ENCODE measurements around the gene RPTOR.

- TF ChIP-seq, protein P1, sequence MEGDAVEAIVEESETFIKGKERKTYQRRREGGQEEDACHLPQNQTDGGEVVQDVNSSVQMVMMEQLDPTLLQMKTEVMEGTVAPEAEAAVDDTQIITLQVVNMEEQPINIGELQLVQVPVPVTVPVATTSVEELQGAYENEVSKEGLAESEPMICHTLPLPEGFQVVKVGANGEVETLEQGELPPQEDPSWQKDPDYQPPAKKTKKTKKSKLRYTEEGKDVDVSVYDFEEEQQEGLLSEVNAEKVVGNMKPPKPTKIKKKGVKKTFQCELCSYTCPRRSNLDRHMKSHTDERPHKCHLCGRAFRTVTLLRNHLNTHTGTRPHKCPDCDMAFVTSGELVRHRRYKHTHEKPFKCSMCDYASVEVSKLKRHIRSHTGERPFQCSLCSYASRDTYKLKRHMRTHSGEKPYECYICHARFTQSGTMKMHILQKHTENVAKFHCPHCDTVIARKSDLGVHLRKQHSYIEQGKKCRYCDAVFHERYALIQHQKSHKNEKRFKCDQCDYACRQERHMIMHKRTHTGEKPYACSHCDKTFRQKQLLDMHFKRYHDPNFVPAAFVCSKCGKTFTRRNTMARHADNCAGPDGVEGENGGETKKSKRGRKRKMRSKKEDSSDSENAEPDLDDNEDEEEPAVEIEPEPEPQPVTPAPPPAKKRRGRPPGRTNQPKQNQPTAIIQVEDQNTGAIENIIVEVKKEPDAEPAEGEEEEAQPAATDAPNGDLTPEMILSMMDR (IDR thresholded peaks at IDR 0.05; ENCODE audit: extremely low read depth in 1 of 2, insufficient read depth in 1 of 2, low read depth in 1 of 2, low read length in 2 of 2), result no peak
- TF ChIP-seq MYC (IDR thresholded peaks at IDR 0.05; ENCODE audit: low read depth, low read length) (no peak), EZH2 (IDR thresholded peaks at IDR 0.05; ENCODE audit: borderline replicate concordance, low read depth, low read length, severe bottlenecking) (no peak), POLR2AphosphoS5 (IDR thresholded peaks at IDR 0.05; ENCODE audit: insufficient read depth, low read depth, low read length) (no peak), MAX (IDR thresholded peaks at IDR 0.05; ENCODE audit: insufficient read depth, insufficient read length) (no peak), POLR2A (IDR thresholded peaks at IDR 0.05; ENCODE audit: low read depth, low read length) (no peak), JUN (IDR thresholded peaks at IDR 0.05; ENCODE audit: borderline replicate concordance, insufficient read depth, insufficient read length, low read depth) (no peak), GATA2 (IDR thresholded peaks at IDR 0.05; ENCODE audit: insufficient read depth, insufficient read length, low read depth, low read length) (no peak)
Observed at GRCh38 chr17:80787881-80788280, 243.2 kb downstream of the RPTOR start.

All from endothelial cell of umbilical vein (primary cell).